Gastroesophageal sphincter (tissue), 3 donors: ENCODE data around the gene GPR84.

ENCODE experiments used
- EP300 ChIP-seq: sonication (generic); formaldehyde crosslinking; IDR thresholded peaks from one replicate; pipeline ENCODE4 v1.6.1; 2017; ENCODE audit warnings: antibody characterized with exemption, mild to moderate bottlenecking
- TF ChIP-seq, protein P1 (sequence below), 4 experiments: fragments of 200-600 bp in 2 of 4; fragments of 450-650 bp in 2 of 4; sonication (generic) in 1 of 4; IDR thresholded peaks; one replicate each; pipeline ENCODE4 v1.5.1; 2017 to 2019; ENCODE audit warnings: antibody characterized with exemption in 4 of 4, mild to moderate bottlenecking in 2 of 4, moderate library complexity in 2 of 4

DNA sequence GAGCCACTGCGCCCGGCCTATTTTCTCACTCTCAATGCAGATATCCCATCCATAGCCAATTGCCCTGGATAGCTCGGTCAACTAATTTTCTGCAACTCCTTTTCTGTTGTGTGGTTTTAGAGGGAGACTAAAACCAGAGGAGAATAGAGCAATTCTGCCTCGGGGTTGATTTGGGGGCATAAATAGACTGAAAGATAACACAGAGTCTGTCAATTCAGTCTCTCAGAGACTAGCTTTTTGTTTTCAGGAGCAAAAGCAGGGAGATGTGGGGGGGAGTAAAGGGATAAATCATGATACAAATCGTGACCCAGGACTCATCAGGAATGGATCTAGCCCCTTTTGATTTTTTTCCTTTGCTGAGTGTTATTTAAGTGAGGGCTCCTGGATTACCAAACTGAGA lies 32.8 kb downstream of the GPR84 start:
- no peak for TF ChIP-seq EP300
- TF ChIP-seq, protein P1, sequence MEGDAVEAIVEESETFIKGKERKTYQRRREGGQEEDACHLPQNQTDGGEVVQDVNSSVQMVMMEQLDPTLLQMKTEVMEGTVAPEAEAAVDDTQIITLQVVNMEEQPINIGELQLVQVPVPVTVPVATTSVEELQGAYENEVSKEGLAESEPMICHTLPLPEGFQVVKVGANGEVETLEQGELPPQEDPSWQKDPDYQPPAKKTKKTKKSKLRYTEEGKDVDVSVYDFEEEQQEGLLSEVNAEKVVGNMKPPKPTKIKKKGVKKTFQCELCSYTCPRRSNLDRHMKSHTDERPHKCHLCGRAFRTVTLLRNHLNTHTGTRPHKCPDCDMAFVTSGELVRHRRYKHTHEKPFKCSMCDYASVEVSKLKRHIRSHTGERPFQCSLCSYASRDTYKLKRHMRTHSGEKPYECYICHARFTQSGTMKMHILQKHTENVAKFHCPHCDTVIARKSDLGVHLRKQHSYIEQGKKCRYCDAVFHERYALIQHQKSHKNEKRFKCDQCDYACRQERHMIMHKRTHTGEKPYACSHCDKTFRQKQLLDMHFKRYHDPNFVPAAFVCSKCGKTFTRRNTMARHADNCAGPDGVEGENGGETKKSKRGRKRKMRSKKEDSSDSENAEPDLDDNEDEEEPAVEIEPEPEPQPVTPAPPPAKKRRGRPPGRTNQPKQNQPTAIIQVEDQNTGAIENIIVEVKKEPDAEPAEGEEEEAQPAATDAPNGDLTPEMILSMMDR (IDR thresholded peaks at IDR 0.05): no peak
